ENCODE results near the gene PACRG. TPM values are rescaled to one million over a fixed set of nuclear protein-coding genes. Genes with fewer than 3 reads are reported as not detected.

PACRG gene
- total and polyA plus RNA-seq, 10 of the 15 experiments (the other 5 are each of a cell fraction or from before 2014, with no cell fraction given): not detected

GRCh38 chr6:163133691-163134090 lies 405.9 kb downstream of the PACRG start (continued):
- TF ChIP-seq ZBTB11 (CRISPR knock-in tag; IDR thresholded peaks at IDR 0.05) (no peak), HDAC2 (IDR thresholded peaks at IDR 0.05) (no peak)

- SMC1A ChIA-PET (ENCODE audit: uncharacterized antibody, unreplicated experiment): no interaction called here
- no peak for DNase-seq (ENCODE audit: low read depth, low spot score)
- no peak for FAIRE-seq
- TF ChIP-seq KDM1A (IDR thresholded peaks at IDR 0.05; ENCODE audit: borderline replicate concordance) (no peak), CEBPB (IDR thresholded peaks at IDR 0.05; ENCODE audit: borderline replicate concordance in 1 of 2, low read depth in 2 of 2, low read length in 2 of 2) (no peak), HSF1 (IDR thresholded peaks at IDR 0.05; ENCODE audit: low read depth, low read length) (no peak), SMAD1 (IDR thresholded peaks at IDR 0.05; ENCODE audit: low read depth, partially characterized antibody) (no peak), GATAD2B (conservative IDR thresholded peaks at IDR 0.05; ENCODE audit: low read depth) (no peak), BCLAF1 (IDR thresholded peaks at IDR 0.05) (no peak), TCF3 (IDR thresholded peaks at IDR 0.05; ENCODE audit: borderline replicate concordance, insufficient read depth, low read depth, low read length) (no peak), PBX3 (IDR thresholded peaks at IDR 0.05; ENCODE audit: insufficient replicate concordance, low read depth, low read length) (no peak), BHLHE40 (IDR thresholded peaks at IDR 0.05; ENCODE audit: borderline replicate concordance in 1 of 2, low read depth in 2 of 2, low read length in 1 of 2) (no peak), WRNIP1 (IDR thresholded peaks at IDR 0.05; ENCODE audit: borderline replicate concordance, low read depth, low read length) (no peak), PML (IDR thresholded peaks at IDR 0.05; ENCODE audit: low read length) (no peak)
These were observed 409.1 kb downstream of the PACRG start for GRCh38 chr6:163136681-163137397.

More at GRCh38 chr6:163136681-163137397, 409.1 kb downstream of the PACRG start:
- no TSS peak for BruUV-seq (replicated peaks)
- H3K9ac ChIP-seq (ENCODE audit: control insufficient read depth, insufficient read depth, low read length): no peak overlapping the region
- H3K4me1 ChIP-seq (ENCODE audit: control insufficient read depth, insufficient read depth, low read length): no peaks in the 10 kb centered on the region
- ChIA-PET POLR2A (no interaction called here), RAD21 (ENCODE audit: unreplicated experiment) (no interaction called here), CTCF (no interaction called here)
- H3K9me3 ChIP-seq (replicated peaks; ENCODE audit: control insufficient read depth, insufficient read depth, low read length): no peaks in the 10 kb centered on the region
- H3K79me2 ChIP-seq (ENCODE audit: control insufficient read depth, insufficient read depth, low read length): no peaks in the 10 kb centered on the region
- H3K27ac ChIP-seq (ENCODE audit: control insufficient read depth, insufficient read depth): no peak overlapping the region
- H4K20me1 ChIP-seq (ENCODE audit: control insufficient read depth, insufficient read depth): no peaks in the 10 kb centered on the region
- H3K36me3 ChIP-seq (ENCODE audit: control insufficient read depth in 2 of 2, insufficient read depth in 2 of 2, low read length in 1 of 2): no peaks in the 10 kb centered on the region
- no peak overlapping the region for H3K4me3 ChIP-seq
- 50% methylated on average over 10 of the region's 10 CpGs for WGBS (ENCODE audit: insufficient coverage, insufficient replicate concordance, low lambda C conversion rate, missing lambda C conversion rate)
- H3K4me2 ChIP-seq (ENCODE audit: control insufficient read depth, insufficient read depth): no peak overlapping the region
- H3K27me3 ChIP-seq (replicated peaks in 1 of 2; ENCODE audit: control insufficient read depth in 2 of 2, insufficient read depth in 2 of 2, low read length in 1 of 2): no peaks in the 10 kb centered on the region
- intact Hi-C loops (cut with micrococcal nuclease; ENCODE audit: unreplicated experiment) (no loop called here), in situ Hi-C loops (cut with MboI) (no loop called here)
- ATAC-seq: no peak
- no peak overlapping the region for H2AFZ ChIP-seq (ENCODE audit: control insufficient read depth, low read depth, low read length)
